ENCODE measurements around the gene PRDX5. TPM values are rescaled to one million over a fixed set of nuclear protein-coding genes. Genes with fewer than 3 reads are reported as not detected.
"Not testable (repeated sequence)": the region's sequence is repeated elsewhere in the genome, so short reads cannot be mapped to it uniquely, and the experiment has no call there.

PRDX5 gene
- total RNA-seq, 2 donors from 2014 or later = 108 to 224 TPM

- no peak for TF ChIP-seq POLR2A (IDR thresholded peaks at IDR 0.05)
- no peak for TF ChIP-seq CTCF (IDR thresholded peaks at IDR 0.05)
- ATAC-seq (no peak), DNase-seq (no peak)
- peaks cover 17% of the 10 kb centered on the region for H3K4me1 ChIP-seq
- H3K36me3 ChIP-seq (replicated peaks in 1 of 2; ENCODE audit: insufficient read depth in 1 of 2, low read depth in 2 of 2) = peaks cover 0 to 3% of the 10 kb centered on the region in 2 donors
- H3K27me3 ChIP-seq = no peaks in the 10 kb centered on the region
- H3K4me3 ChIP-seq = no peak overlapping the region
- H3K27ac ChIP-seq = peak overlapping the region in 2 of 4 donors; percentile 8 to 43
- no peaks in the 10 kb centered on the region for H3K9me3 ChIP-seq
- WGBS, 2 donors = 75 to 77% methylated on average over 13 to 17 of the region's 19 CpGs
- intact Hi-C loops (cut with DNase I) = no loop called here
Measured at GRCh38 chr11:64314146-64314804, 3.6 kb upstream of the PRDX5 start.

- Histone ChIP-seq H3K27me3 (no peaks in the 10 kb centered on the region), H3K27ac (peak overlapping the region in 1 of 4 donors; percentile 43), H3K4me3 (no peak overlapping the region), H3K36me3 (replicated peaks in 1 of 2; ENCODE audit: insufficient read depth in 1 of 2, low read depth in 2 of 2) (peaks cover 0 to 3% of the 10 kb centered on the region in 2 donors), H3K4me1 (peaks cover 24% of the 10 kb centered on the region), H3K9me3 (no peaks in the 10 kb centered on the region)
- WGBS, 2 donors = 89 to 93% methylated on average over 14 to 24 of the region's 24 CpGs
- intact Hi-C loops (cut with DNase I) = no loop called here
- DNase-seq (peak in 1 of 4 donors; percentile 15), ATAC-seq (no peak)
- no peak for TF ChIP-seq CTCF (IDR thresholded peaks at IDR 0.05)
- no peak for TF ChIP-seq POLR2A (IDR thresholded peaks at IDR 0.05)
Measured at GRCh38 chr11:64314805-64315561, 2.9 kb upstream of the PRDX5 start.

- H3K27me3 ChIP-seq; H3K9me3 ChIP-seq; H3K36me3 ChIP-seq (replicated peaks in 1 of 2; ENCODE audit: insufficient read depth in 1 of 2, low read depth in 2 of 2); intact Hi-C loops (cut with DNase I); DNase-seq; ATAC-seq; H3K4me3 ChIP-seq: not testable (repeated sequence)
- peaks cover 33% of the 10 kb centered on the region for H3K4me1 ChIP-seq
- WGBS, 2 donors = 79% methylated on average over 17 to 23 of the region's 25 CpGs
- peak overlapping the region in 1 of 4 donors; percentile 97 for H3K27ac ChIP-seq
Measured at GRCh38 chr11:64315667-64316526, 2.0 kb upstream of the PRDX5 start.

GRCh38 chr11:64316672-64317324 is 1.1 kb upstream of the PRDX5 start:
- no peaks in the 10 kb centered on the region for H3K9me3 ChIP-seq
- H3K36me3 ChIP-seq (replicated peaks in 1 of 2; ENCODE audit: insufficient read depth in 1 of 2, low read depth in 2 of 2) = peaks cover 0 to 3% of the 10 kb centered on the region in 2 donors
- TF ChIP-seq POLR2A (IDR thresholded peaks at IDR 0.05) = no peak
- TF ChIP-seq CTCF (IDR thresholded peaks at IDR 0.05) = peak in 1 of 7 experiments; percentile 32
- 3 to 10% methylated on average over 9 to 32 of the region's 32 CpGs for WGBS, 2 donors
- intact Hi-C loops (cut with DNase I) = no loop called here
- H3K27me3 ChIP-seq = no peaks in the 10 kb centered on the region
- H3K4me3 ChIP-seq = peak overlapping the region; percentile 49 to 93
- peaks cover 42% of the 10 kb centered on the region for H3K4me1 ChIP-seq
- H3K27ac ChIP-seq = peak overlapping the region; percentile 92 to 99 (median 98)
- DNase-seq = peak; percentile 45 to 67 (median 54)
- ATAC-seq = no peak
